GM23338 (cell line): ENCODE data around the gene KSR2.

Source experiments
- EZH2 ChIP-seq: fragments of 200-600 bp; sonication (generic); IDR thresholded peaks from one replicate; pipeline ENCODE4 v1.8.0; 2017; ENCODE audit warnings: antibody characterized with exemption, mild to moderate bottlenecking, low read depth; ENCODE audit not compliant: unreplicated experiment
- EZH2phosphoT487 ChIP-seq: fragments of 200-600 bp; sonication (generic); IDR thresholded peaks from one replicate; pipeline ENCODE4 v1.8.1; 2018; ENCODE audit warnings: antibody characterized with exemption; ENCODE audit not compliant: unreplicated experiment
- NANOG ChIP-seq: IDR thresholded peaks from 2 replicates; pipeline ENCODE4 v1.6.1; 2016; ENCODE audit warnings: antibody characterized with exemption, borderline replicate concordance
- POLR2AphosphoS5 ChIP-seq: IDR thresholded peaks from 2 replicates; pipeline ENCODE4 v1.6.1; 2016; ENCODE audit warnings: antibody characterized with exemption, low read depth
- TF ChIP-seq, protein P1 (sequence below): IDR thresholded peaks from one replicate; pipeline ENCODE4 v1.6.1; 2018; ENCODE audit warnings: antibody characterized with exemption; ENCODE audit not compliant: unreplicated experiment
- TF ChIP-seq, protein P2 (sequence below), 2 experiments: fragments of 200-600 bp in 1 of 2; sonication (generic) in 1 of 2; conservative IDR thresholded peaks; 2 replicates each; pipeline versions ENCODE4 v1.5.1 to v1.6.1; 2016 to 2017; ENCODE audit warnings: antibody characterized with exemption in 2 of 2, low read depth in 2 of 2, mild to moderate bottlenecking in 2 of 2, moderate library complexity in 1 of 2

DNA sequence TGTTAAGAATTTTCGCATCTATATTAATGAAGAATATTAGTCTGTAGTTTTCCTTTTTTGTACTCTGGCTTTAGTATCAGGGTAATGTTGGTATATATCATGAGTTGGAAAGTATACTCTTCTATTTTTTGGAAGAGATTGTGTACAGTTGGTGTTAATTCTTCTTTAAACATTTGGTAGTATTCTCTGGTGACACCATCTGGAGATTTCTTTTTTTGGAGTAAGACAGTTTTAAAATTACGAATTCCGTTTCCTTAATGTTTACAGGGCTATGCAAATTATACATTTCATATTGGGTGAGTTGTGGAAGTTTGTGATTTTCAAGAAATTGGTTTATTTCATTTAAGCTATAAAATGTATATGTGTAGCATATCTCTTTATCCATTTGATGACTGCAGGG is 423.6 kb downstream of the KSR2 start:
- TF ChIP-seq, protein P1, sequence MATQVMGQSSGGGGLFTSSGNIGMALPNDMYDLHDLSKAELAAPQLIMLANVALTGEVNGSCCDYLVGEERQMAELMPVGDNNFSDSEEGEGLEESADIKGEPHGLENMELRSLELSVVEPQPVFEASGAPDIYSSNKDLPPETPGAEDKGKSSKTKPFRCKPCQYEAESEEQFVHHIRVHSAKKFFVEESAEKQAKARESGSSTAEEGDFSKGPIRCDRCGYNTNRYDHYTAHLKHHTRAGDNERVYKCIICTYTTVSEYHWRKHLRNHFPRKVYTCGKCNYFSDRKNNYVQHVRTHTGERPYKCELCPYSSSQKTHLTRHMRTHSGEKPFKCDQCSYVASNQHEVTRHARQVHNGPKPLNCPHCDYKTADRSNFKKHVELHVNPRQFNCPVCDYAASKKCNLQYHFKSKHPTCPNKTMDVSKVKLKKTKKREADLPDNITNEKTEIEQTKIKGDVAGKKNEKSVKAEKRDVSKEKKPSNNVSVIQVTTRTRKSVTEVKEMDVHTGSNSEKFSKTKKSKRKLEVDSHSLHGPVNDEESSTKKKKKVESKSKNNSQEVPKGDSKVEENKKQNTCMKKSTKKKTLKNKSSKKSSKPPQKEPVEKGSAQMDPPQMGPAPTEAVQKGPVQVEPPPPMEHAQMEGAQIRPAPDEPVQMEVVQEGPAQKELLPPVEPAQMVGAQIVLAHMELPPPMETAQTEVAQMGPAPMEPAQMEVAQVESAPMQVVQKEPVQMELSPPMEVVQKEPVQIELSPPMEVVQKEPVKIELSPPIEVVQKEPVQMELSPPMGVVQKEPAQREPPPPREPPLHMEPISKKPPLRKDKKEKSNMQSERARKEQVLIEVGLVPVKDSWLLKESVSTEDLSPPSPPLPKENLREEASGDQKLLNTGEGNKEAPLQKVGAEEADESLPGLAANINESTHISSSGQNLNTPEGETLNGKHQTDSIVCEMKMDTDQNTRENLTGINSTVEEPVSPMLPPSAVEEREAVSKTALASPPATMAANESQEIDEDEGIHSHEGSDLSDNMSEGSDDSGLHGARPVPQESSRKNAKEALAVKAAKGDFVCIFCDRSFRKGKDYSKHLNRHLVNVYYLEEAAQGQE: no peak
- TF ChIP-seq, protein P2, sequence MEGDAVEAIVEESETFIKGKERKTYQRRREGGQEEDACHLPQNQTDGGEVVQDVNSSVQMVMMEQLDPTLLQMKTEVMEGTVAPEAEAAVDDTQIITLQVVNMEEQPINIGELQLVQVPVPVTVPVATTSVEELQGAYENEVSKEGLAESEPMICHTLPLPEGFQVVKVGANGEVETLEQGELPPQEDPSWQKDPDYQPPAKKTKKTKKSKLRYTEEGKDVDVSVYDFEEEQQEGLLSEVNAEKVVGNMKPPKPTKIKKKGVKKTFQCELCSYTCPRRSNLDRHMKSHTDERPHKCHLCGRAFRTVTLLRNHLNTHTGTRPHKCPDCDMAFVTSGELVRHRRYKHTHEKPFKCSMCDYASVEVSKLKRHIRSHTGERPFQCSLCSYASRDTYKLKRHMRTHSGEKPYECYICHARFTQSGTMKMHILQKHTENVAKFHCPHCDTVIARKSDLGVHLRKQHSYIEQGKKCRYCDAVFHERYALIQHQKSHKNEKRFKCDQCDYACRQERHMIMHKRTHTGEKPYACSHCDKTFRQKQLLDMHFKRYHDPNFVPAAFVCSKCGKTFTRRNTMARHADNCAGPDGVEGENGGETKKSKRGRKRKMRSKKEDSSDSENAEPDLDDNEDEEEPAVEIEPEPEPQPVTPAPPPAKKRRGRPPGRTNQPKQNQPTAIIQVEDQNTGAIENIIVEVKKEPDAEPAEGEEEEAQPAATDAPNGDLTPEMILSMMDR (conservative IDR thresholded peaks at IDR 0.05; ENCODE audit: low read depth in 2 of 2): no peak
- TF ChIP-seq NANOG (no peak), EZH2 (no peak), EZH2phosphoT487 (no peak), POLR2AphosphoS5 (no peak)
